Measurements from ENCODE around the gene VTI1B.

DNA sequence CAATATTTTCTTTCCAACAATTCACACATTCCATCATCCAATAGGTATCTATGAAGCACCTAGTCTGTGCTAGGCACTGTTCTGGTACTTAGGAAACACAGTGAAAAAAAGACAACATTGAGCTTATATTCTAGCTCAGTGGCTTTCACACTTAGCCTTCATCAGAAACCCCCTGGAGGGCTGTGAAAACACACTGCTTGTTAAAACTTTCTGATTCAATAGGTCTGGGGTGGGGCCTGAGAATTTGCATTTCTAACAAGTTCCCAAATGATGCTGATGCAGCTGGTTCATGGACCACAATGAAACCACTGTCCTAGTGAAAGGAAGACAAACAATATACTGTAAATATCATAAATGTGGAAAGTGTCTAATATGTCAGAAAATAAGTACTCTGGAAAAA is 5.9 kb downstream of the VTI1B start:
- TF ChIP-seq POLR2A (IDR thresholded peaks at IDR 0.05; ENCODE audit: low read length) (no peak), GATA1 (IDR thresholded peaks at IDR 0.05; ENCODE audit: low read depth, low read length) (no peak)

Data from erythroblast (primary cell).